SKM-1 treated with dmso at 0.1 percent for 144 hours (cell line): ENCODE data around the gene SLC9A1.

Experiments used
- DNase-seq: peaks from one replicate; lab custom pipeline; 2025; ENCODE audit not compliant: unreplicated experiment; lab: John Stamatoyannopoulos, UW

The SLC9A1 gene

DNA sequence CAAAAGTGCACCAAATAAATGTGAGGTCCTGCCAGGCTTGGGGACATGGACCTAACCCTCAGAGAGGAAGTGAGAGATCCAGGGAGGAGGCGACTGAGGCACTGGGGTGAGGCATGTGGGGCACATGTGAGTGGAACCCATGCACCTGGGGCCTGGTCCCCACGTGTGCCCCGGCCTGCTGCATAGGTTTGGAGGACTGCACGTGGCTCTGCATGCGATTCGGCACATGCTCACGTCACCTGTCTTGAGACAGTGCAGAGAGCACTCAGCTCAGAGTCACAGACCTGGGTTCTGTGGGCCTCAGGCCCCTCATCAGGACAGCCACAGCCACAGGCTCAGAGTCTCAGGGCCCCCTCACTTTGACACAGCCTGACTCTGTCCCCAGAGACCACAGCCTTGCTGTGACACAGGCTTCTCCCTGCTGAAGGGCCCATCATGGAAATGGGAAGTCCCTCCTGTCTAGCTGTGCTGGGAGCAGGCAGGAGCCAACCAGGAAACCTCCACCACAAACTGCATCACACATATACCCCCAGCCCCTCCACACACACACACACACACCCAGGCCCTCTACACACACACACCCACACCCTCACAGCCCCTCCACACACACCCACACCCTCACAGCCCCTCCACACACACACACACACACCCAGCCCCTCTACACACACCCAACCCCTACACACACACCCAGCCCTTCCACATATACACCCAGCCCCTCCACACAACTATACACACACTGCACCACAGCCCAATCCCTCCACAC lies 48.2 kb downstream of the SLC9A1 start:
- no peak for DNase-seq

DNA sequence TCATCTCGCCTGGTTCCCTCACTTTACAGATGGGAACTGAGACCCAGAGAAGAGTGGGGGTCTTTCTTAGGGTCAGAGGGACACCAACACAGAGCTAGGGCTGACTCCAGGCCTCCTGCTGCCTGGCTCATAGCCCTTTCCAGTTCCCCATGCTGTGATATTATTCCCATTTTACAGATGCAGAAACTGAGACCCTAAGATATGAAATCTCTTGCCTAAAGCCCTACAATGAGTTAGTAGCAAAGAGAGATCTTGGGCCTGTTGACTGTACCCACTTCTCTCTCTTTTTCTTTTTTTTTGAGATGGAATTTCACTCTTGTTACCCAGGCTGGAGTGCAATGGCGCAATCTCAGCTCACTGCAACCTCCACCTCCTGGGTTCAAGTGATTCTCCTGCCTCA lies 49.9 kb downstream of the SLC9A1 start:
- DNase-seq = no peak

DNA sequence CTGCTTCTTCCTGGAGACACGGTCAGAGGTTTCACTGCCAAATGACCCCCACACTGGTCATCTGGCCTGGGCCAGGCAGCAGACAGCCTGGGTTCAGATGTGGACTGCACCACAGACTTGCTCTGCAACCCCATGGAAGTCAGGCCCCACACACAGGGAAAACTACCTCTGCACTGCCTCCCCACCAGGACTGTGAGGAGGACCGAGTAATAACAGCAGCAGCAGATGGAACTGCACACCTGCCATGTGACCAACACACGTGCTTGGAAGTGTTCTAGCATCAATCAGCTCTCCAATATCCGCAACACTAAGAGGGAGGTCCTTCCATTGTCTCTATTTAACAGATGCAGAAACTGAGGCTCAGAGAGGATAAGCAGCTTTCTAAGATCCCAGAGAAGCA lies 51.4 kb downstream of the SLC9A1 start:
- no peak for DNase-seq

DNA sequence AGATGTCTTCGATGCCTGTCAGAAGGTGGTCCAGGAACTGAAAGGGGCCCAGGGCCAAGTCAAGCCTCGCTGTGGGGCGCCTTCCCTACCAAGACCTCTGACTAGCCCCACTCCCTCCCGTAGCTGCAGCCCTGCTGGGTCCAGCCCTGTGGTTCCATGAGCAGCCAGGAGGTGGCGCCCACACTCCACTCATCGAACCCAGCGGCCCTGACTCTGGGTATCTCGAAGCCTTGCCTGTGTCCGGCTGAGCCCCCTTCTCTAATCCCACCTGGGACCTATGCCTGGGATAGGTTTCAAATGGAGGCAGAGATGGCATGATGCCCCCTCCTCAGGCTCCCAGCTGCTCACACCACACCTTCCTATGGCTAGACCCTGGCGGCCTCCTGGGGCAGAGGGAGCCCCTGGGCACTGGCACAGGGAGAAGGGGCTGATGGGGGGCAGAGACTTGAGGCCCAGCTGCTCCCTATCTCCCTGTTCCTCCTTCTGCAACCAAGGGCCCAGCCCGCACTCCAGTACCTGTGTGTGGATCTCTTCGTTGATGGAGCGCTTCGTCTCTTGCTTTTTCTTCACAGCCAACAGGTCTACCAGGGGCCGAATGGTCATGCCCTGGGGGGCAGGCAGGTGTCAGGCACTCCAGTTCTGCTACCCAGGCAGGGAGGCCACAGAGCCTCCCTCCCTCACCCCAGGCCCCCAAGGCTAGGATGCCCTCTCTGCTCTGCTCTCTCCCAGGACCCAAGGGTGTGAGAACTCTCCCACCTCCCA lies 52.0 kb downstream of the SLC9A1 start:
- peak; percentile 41 for DNase-seq

DNA sequence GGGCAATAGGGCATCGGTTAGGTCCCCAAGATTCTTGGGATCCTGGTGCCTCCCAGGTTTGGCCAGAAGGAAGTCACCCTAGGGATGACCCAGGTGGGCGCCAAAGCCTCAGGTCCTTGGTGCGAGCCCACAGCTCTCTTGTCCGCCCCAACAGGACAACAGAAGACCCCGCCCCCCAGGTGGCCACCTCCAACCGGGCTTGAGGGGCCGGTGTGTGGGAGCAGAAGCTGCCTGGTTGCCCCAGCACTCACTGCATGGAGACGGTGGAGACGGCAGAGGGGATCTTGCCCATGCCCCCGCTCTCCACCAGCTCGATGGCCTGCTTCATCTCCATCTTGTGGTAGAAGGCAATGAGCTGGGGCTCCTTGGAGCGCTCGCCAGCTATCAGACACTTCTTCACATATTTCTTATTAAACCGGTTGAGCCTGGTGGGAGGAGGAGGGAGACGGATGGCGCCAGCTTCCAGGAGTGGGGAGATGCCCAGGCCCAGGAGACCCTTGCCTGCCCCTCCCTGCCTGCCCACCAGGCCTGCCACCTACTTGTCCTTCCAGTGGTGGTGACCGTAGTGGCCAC lies 52.7 kb downstream of the SLC9A1 start:
- no peak for DNase-seq

DNA sequence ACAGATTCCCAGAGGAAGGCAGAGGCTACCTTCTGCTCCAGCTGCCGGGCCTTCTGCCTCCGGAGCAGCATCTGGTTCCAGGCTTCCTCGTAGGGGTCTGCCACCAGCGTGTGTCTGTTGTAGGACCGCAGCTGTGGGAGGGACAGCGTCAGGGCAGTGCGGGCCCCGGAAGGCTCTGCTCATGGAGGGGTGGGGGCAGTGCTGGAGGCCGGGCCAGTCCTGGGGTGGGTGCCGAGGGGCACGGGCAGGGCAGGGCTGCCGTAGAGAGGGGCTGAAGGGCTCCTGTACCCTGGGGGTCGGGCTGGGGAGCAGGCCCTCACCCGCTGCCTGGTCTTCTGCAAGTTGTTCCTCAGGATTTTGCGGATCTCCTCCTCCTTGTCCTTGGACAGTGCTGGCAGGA lies 53.2 kb downstream of the SLC9A1 start:
- DNase-seq = no peak

DNA sequence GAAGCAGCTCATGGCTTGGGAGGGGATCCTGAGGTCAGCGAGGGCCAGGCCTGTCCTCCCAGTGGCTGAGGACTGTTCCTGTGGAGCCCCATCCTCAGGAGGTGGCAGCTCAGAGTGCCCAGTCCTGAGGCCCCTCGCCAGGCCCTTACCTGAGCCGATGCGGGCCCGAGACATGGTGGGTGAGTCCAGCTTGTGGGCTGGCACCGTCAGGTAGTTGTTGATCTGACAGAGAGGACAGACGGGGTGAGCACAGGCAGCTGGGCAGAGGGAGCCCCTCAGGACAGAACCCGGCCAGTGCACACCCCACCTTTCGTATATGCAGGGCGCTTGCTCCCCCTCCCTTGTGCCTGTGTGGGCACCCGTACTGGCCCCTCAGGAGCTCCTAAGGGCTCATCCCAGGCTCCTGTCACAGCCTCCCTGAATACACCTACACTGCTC lies 53.9 kb downstream of the SLC9A1 start:
- DNase-seq = no peak

DNA sequence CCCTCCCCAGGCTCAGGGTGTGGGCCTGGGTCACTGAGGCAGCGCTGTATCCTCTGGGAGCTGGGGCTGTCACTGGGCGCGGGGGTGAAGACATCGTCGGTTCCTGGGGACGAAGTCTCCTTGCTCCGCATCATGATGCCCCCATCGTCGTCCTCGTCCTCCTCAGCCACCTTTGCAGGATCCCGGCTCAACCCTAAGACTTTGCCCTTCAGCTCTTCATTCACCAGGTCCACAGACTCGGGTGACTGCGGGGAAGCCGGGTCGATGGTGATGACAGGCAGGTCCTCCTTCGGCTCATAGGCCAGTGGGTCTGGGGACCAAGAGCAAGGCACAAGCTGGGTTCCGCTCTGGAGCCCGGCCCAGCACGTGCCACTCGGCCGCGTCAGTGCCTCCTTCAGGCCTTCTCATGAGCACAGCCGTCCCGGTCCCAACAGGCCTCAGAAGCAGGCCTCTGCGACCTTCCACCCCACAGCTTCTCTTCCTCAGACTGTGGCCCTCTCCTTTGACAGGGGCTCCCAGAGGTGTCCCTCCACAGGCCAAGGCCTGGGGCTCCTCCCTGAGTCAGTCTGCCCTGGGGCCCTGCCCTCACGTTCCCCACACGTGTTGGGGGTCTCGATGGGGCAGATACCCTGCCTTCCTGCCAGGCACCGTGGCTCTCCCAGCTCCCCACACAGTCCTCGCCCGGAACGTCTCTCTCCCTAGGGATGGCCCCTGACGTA lies 54.4 kb downstream of the SLC9A1 start:
- DNase-seq = no peak

DNA sequence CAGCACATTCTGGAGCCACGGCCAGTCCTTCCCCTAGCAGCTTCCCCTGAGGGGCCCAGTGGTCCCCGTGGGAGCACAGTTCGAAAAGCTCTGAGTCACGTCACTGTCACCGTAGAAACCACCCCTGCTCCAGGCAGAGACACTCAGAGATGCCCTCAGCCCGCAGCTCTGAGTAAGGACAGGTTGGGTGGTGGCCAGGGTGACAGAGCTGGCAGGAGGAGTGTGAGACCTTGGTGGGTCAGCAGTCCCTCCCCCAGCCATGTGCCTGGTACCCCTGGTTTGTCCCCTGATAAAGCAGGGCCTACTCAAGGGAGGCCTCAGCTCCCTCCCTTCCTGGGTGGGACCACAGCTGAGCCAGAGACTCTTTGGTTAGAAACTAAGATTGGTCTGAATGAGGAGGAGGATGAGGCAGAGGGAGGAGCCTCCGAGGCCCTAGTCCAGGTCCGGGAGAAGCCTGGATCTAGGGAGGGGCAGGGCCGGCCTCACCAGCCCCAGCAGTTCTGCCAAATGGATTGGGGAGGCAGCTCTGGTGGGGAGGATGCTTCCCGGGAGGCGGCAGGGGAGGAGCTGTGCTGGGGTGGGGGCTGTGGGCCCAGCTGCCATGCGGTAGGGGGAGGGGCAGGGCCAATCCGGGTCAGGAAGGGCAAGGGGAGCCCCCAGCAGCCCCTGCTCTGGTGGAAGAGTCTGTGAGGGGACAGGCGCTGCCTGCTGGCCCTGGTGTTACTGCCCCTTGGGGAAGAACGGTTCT lies 55.2 kb downstream of the SLC9A1 start:
- DNase-seq = no peak

DNA sequence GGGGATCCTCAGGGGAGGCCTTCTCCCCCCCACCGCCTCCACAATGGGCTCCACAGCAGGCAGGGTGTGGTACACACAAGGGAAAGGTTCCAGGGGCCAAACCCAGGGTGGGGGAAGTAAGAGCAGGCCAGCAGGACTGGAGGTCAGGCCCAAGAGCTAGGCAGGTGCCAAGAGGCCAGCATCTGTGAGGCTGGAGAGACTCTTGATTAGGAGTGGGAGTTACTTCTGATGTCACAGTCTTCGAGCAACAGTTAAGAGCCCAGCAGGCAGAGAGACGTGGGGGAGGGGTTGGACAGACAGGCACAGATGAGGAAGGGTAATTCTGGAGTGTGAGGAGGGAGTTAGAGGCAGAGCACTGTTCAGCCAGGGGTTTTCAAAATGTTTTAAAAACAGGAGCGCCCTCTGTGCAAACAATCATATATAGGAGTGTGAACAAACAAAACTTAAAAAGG lies 55.8 kb downstream of the SLC9A1 start:
- DNase-seq = peak; percentile 62

DNA sequence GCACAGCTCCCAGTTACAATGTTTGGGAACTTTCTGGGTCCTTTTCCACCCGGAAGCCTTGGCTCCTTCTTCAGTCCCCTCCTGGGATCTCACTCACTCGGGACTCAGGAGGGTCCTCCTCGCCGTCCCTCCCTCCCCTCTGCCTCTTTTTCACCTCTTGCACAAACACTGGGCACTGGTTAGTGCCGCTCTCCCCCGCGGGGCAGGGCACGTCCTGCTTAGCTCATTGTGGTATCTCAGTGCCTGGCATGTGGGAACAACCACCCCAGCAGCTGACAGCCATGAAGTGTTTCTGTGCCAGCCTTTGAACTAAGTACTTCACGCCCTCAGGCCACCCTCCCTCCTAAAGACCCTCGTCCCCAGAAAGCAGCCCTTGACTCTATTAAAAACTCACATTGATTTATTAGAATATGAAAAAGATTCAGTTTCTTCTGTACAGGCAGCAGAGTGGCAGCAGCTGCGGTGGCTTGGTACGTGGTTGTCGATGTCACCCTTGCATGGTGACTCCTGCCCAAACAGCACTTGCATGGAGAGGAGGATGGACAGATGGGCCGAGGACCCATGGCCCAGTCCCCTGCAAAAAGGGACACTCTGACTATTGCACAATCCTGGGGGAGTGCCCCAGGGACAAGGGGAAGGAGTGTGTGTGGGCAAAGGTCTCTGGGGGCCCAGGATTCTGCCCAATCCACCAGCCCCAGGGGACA lies 56.3 kb downstream of the SLC9A1 start:
- DNase-seq = no peak

DNA sequence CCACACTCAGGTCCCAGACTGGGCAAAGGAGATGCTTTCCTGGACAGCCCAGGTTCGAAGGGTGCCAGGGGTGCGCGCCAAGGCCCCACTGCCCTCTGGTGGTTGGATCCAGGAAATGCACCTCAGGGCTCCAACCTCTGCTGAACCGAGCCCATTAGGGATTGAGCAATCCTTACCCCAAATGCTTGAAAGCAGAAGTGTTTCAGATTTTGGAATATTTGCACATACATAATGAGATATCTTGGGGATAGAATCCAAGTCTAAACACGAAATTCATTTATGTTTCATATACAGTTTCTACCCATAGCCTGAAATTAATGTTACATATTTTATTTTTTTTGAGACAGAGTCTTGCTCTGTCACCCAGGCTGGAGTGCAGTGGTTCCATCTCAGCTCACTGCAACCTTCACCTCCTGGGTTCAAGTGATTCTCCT lies 57.4 kb downstream of the SLC9A1 start:
- peak; percentile 94 for DNase-seq

DNA sequence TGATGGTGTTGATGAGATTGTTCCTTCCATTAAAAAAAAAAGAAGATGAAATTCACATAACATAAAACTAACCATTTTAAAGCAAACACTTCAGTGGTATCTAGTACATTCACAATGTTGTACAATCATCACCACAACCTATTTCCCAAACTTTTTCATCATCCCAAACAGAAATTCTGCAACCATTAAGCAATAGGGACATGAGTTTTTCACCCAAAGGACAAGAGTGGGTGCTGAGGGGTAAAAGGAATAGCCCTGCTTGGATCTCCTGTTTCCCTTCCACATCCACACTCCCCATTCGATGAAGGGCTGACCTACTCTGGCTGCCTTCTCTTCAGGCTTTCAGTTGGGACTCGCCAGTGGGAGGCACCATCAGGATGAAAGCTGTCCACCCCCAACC lies 59.3 kb downstream of the SLC9A1 start:
- DNase-seq = no peak

DNA sequence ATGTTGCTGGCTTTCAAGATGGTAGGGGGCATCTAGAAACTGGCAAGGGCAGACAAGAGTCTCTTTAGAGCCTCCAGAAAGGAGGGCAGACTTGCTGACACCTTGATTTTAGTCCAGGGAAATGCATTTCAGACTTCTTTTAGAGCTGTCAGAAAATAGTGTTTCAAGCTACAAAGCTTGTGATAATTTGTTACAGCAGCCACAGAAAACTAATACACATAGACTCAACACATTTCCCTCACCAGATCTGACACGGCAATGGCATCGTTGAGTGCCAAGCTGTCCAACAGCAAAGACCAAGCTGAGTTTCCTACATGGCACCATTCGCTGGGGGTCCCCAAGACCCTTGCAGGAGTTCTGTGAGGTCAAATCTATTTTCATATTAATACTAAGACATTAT lies 62.0 kb downstream of the SLC9A1 start:
- DNase-seq = no peak

DNA sequence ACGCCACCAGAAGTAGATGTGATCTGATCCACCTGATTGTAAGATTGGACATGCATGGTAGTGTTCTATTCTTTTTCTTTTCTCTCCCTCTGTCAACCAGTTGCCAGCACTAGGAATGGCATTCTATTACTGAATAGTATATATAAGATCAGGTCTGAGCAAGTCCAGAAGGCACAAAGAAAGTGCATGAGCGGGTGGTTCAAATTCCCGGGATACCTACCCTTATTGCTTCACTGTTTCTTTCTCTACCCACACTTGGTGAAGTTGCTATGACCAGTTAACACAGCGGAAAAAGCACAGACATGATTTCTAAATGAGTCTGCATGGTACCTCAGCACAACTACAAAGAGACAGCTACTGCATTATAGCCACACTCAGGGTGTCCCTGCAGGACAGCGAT lies 64.0 kb downstream of the SLC9A1 start:
- DNase-seq = no peak

DNA sequence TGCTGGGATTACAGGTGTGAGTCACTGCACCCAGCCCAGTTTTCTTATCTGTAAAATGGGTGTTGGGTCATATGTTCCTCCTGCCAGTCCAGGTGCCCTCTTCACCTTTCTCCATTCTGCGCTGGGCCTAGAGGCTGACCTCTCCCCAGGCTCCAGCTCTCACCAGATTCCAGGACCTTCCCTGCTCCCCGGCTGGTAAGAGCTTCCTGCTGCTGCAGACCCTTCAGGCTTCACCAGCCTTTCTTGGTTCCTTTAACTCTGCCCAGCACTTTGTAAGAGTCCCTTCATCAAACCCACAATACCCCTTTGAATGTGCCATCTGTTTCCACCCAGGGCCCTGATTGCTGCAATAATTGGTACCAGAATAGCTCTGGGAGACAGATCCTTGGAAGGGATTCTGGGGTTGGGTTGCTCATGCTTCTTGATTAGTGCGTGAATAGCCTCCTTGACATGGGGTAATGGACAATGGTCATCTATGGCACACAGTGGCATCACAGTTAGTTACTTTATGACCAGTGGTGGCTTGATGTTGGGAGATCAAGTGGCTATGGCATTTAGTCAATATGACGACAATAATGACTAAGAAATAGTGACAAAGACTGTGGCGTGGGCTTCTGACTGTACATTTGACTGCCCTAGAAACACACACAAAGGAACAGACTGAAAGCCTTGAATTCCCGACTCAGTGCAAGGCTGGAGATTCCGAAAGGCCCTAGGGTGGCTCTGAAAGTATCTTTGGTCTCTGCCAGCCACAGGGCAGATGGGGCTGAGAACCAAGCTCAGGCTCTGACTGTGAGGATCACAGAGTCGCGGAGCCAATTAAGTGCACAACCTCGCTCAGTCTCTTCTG lies 67.3 kb downstream of the SLC9A1 start:
- no peak for DNase-seq

DNA sequence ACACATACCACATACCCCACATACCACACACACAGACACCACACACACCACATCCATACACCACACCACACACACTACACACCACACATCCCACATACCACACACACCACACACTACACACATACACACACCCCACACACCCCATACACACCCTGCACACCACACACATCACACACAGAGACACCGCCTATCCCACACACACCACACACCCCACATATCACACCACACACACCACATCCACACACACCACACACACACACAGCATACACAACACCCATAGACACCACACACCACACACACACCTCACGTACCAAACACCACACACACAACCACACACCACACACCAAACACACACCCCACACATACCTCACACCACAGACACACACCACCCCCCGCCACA lies 68.3 kb downstream of the SLC9A1 start:
- no peak for DNase-seq

DNA sequence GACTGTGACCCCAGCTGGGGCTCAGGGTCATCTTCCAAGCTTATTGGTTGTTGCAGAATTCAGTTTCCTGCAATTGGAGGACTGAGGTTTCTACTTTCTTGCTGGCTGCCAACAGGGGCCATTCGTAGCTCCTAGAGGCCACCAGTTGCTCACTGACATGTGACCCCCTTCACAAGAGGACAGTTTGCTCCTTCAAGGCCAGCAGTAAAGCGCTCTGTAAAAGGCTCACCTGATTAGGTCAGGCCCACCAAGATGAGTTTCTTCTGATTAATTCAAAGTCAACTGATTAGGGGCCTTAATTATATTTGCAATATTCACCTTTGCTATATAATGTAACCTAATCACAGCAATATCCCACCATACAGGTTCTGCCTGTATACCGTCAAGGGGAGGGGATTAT lies 68.9 kb downstream of the SLC9A1 start:
- no peak for DNase-seq

DNA sequence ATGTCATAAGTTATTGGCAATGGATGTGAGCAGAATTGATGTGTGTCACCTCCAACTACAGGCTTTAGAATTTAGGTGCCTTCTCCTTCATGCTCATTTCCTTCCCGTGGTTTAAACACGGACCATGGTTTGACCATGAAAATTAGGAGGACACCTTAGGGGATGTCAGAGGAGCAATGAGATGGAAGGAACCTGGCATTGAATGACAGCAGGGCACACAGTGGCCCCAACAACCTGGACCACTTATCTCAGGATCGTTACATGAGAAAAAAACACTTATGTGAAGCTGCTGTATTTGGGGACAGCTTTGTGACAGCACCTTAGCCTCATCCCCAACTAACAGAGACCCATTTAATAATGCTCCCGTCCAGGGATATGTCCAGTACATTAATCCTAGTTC lies 70.8 kb downstream of the SLC9A1 start:
- no peak for DNase-seq
